H1 (cell line): ENCODE results near the gene RNF128. TPM values are rescaled to one million over a fixed set of nuclear protein-coding genes. Genes with fewer than 3 reads are reported as not detected.

Source experiments
- ASH2L ChIP-seq: fragments of 200-600, 300-600 bp; sonication (generic); IDR thresholded peaks from one replicate; pipeline ENCODE4 v1.7.1; 2017; ENCODE audit warnings: low read length
- CHD7 ChIP-seq: fragments of 300-600 bp; sonication (generic); IDR thresholded peaks from 2 replicates; pipeline ENCODE4 v1.7.1; 2012; ENCODE audit warnings: low read length, moderate library complexity, mild to moderate bottlenecking, inconsistent platforms; ENCODE audit not compliant: insufficient replicate concordance
- NANOG ChIP-seq: IDR thresholded peaks from 2 replicates; pipeline ENCODE4 v1.6.1; 2011; ENCODE audit warnings: low read length, low read depth, mild to moderate bottlenecking, inconsistent platforms; ENCODE audit not compliant: insufficient read depth, poor library complexity, severe bottlenecking
- TBP ChIP-seq: IDR thresholded peaks from 2 replicates; pipeline ENCODE4 v1.6.1; 2011; ENCODE audit warnings: low read depth, low read length, improper control_type of control experiment
- polyA plus RNA-seq, 7 experiments: library from polyadenylated mRNA; depleted of rRNA in 3 of 7; stranded (reverse) in 5 of 7; unstranded in 2 of 7; fragments of >200 nt in 5 of 7; fragments of 200-250 nt in 2 of 7; gene quantifications; 1 replicate in 5 of 7; 2 replicates in 1 of 7; 4 replicates in 1 of 7; pipeline versions ENCODE4 v1.2.1 to v1.2.3, GENCODE V29; 2011 to 2013; ENCODE audit warnings: missing spikeins in 2 of 7, mixed read lengths in 2 of 7
- total RNA-seq: library from RNA; stranded (reverse); fragmentation: NEBNext Ultra II Directional; extraction: Animal tissue kit (Norgen Biotek cat#: 25700); gene quantifications from 2 replicates; pipeline ENCODE4 v1.2.1, GENCODE V29; 2021

The RNF128 gene
- total and polyA plus RNA-seq, 2 of the 8 experiments (the other 6 are each of a cell fraction or from before 2014, with no cell fraction given): 0.74 to 2.0 TPM

DNA sequence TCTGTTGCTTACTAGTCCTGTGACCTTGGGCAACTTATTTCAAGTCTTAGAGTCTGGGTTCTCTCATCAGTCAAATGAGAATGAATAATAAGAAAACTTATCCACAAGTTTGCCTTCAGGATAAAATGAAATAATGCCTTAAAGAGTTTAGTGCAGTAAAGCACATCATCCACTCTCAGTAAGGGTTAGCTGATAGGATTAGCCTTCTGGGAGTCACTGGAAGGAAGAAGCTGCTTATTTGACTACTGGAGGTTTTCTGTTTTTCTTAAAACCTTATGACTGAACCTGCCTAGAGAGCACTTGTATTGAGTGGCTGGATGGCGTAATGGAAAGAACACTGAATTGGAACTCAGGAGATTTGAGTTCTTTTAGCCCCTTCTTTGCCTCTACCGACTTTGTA is 1.8 kb downstream of the RNF128 start (continued):
- no peak for TF ChIP-seq ASH2L
- TF ChIP-seq TBP: no peak
- TF ChIP-seq NANOG: no peak
- no peak for TF ChIP-seq CHD7
